Right cardiac atrium (tissue), 5 donors: ENCODE measurements around the gene DNPEP. TPM values are rescaled to one million over a fixed set of nuclear protein-coding genes. Genes with fewer than 3 reads are reported as not detected.

Experiments used
- ATAC-seq, 2 donors: fragments of 200-7000 bp; cut with Tn5 transposase; one replicate each; pipeline versions ENCODE4 v1.8.0 to v1.9.1; 2020; ENCODE audit warnings: moderate library complexity in 2 of 2, mild to moderate bottlenecking in 1 of 2
- DNase-seq, 3 donors: peaks; one replicate each; pipeline ENCODE4 v3.0.0-alpha.2; 2020
- H3K27ac ChIP-seq: one replicate; pipeline ENCODE4 v1.5.1; 2013; ENCODE audit warnings: mild to moderate bottlenecking, low read length, control low read depth, moderate library complexity
- H3K27me3 ChIP-seq: one replicate; pipeline ENCODE4 v1.6.1; 2013; ENCODE audit not compliant: control insufficient read depth, insufficient read depth
- H3K4me1 ChIP-seq: one replicate; pipeline ENCODE4 v1.6.1; 2013; ENCODE audit warnings: low read length; ENCODE audit not compliant: control insufficient read depth, insufficient read depth
- H3K4me3 ChIP-seq: one replicate; pipeline ENCODE4 v1.5.1; 2013; ENCODE audit warnings: low read length, control low read depth
- H3K9me3 ChIP-seq: one replicate; pipeline ENCODE4 v1.6.1; 2013; ENCODE audit warnings: low read length; ENCODE audit not compliant: control insufficient read depth
- whole genome bisulfite sequencing: extraction: QIAGEN DNeasy Blood & Tissue Kit; methylation state at CpG from one replicate; pipeline ENCODE4 v1.1.7; 2013; 5-methylcytosine and 5-hydroxymethylcytosine counted together
- intact Hi-C, 4 donors: fragments of 100-400 bp; cut with DNase I; formaldehyde crosslinking; loops; one replicate each; pipeline versions ENCODE4 v1.11.0 to v1.14.0; 2022 to 2023
- long read RNA-seq, 4 donors: library from polyadenylated mRNA; unstranded; transcript quantifications; one replicate each; pipeline ENCODE4 v2.0.0, GENCODE V29; 2020 to 2021
- polyA plus RNA-seq: library from polyadenylated mRNA; stranded (reverse); fragments of 200-250 nt; gene quantifications from one replicate; pipeline ENCODE4 v1.2.3, GENCODE V29; 2013
- total RNA-seq, 4 donors: library from RNA; stranded (reverse); fragmentation: NEBNext Ultra II Directional; extraction: Animal tissue kit (Norgen Biotek cat#: 25700); gene quantifications; one replicate each; pipeline ENCODE4 v1.2.1, GENCODE V29; 2021
- donor health status: healthy with polysubstance abuse.
- donor health status: DM: no; HTN: yes; CAD: no.
- donor health status: DM: no; HTN: no; CAD: no.
- donor health status: DM: no; HTN: yes; CAD: no; lungs with severe emphysema.
- donor health status: DM: yes; HTN: yes; CAD: no.

DNPEP gene
- total RNA-seq (10 to 100 TPM; 42.2 to 58.8 (median 56.2) TPM), polyA plus RNA-seq (50.0 TPM)
- long read RNA-seq, donor 1, transcript DNPEP-201 (15 exons, 2,425 nt) = major isoform, 115 of 185 reads
- long read RNA-seq, donor 1, transcript DNPEP-203 (15 exons, 1,657 nt) = minor isoform, 22 of 185 reads
- long read RNA-seq, donor 1, partial matches to known transcripts = 20 of 185 reads
- long read RNA-seq, donor 1, other reads (novel, unspliced or antisense) = 23 of 185 reads
- long read RNA-seq, donor 2, transcript DNPEP-217 (15 exons, 2,408 nt) = minor isoform, 6 of 96 reads
- long read RNA-seq, donor 2, transcript DNPEP-201 (15 exons, 2,425 nt) = major isoform, 70 of 96 reads
- long read RNA-seq, donor 2, transcript DNPEP-203 (15 exons, 1,657 nt) = minor isoform, 10 of 96 reads
- long read RNA-seq, donor 2, partial matches to known transcripts = 4 of 96 reads
- long read RNA-seq, donor 2, other reads (novel, unspliced or antisense) = 6 of 96 reads
- long read RNA-seq, donor 3, transcript DNPEP-201 (15 exons, 2,425 nt) = major isoform, 135 of 238 reads
- long read RNA-seq, donor 3, transcript DNPEP-203 (15 exons, 1,657 nt) = minor isoform, 17 of 238 reads
- long read RNA-seq, donor 3, transcript DNPEP-217 (15 exons, 2,408 nt) = minor isoform, 19 of 238 reads
- long read RNA-seq, donor 3, partial matches to known transcripts = 41 of 238 reads
- long read RNA-seq, donor 3, other reads (novel, unspliced or antisense) = 26 of 238 reads
- long read RNA-seq, donor 4, transcript DNPEP-203 (15 exons, 1,657 nt) = minor isoform, 10 of 98 reads
- long read RNA-seq, donor 4, transcript DNPEP-201 (15 exons, 2,425 nt) = major isoform, 58 of 98 reads
- long read RNA-seq, donor 4, transcript DNPEP-217 (15 exons, 2,408 nt) = minor isoform, 5 of 98 reads
- long read RNA-seq, donor 4, partial matches to known transcripts = 10 of 98 reads
- long read RNA-seq, donor 4, other reads (novel, unspliced or antisense) = 15 of 98 reads

- WGBS = under 1% methylated on average over 75 of the region's 76 CpGs
- ATAC-seq = peak; percentile 80
- intact Hi-C loops = no loop called here
These were observed at the start of gene DNPEP for GRCh38 chr2:219387306-219388120. Gene DNPEP, minus strand, starts transcription at chr2:219387912. Its CDS starts 118 bp downstream, at chr2:219387794.

DNA sequence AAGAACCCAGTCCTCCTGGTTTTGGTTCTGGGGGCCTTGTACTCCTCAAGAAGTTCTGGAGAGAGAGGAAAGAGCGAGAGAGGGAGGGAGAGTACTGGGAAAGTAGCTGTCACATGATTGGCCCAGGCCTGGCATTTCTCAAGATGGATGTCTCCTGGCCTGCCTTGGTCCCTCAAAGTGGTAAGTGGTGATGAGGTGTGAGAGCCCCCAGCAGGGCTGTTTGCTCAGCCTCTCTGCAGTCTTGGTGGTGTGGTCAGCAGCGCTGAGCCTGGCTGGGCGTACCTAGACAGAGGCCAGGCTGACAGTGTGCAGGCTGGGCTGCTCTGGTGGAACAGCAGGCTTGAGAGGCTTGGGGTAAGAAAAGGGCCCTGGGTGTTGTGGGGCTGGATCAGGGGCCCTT lies 49.4 kb upstream of the DNPEP start:
- ATAC-seq = no peak
- no peak for DNase-seq
- Histone ChIP-seq H3K27ac (peak overlapping the region; percentile 3), H3K4me1 (no peaks in the 10 kb centered on the region), H3K27me3 (no peaks in the 10 kb centered on the region), H3K9me3 (no peaks in the 10 kb centered on the region), H3K4me3 (no peak overlapping the region)
- WGBS = 62% methylated on average over 3 of the region's 3 CpGs
- intact Hi-C loops = no loop called here

More at GRCh38 chr2:219387306-219388120, at the start of gene DNPEP:
- Histone ChIP-seq H3K4me1 (peaks cover 2% of the 10 kb centered on the region), H3K4me3 (peak within 1 kb of the TSS; percentile 74), H3K9me3 (no peaks in the 10 kb centered on the region), H3K27me3 (no peaks in the 10 kb centered on the region), H3K27ac (peak within 1 kb of the TSS; percentile 89)
- peak; percentile 94 to 98 (median 97) for DNase-seq

DNA sequence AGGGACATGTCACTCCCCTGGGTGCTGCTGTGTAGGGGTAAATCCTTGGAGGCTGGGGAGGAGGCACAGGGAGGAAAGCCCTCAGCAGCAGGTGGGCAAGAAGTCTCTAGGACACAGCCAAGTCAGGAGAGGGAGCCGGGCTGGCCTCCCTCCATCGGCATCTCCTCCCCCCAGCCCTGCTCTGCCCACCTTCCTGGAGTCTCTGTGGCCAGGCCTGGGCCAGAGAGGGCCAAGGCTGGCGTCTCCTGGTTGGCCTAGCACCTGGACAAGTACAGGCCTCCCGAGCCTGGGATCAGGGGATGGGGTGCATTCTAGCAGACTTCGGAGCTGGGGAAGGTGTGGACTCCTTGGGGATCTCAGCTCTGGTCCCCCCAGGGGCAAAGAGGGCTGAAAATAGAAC lies 48.8 kb upstream of the DNPEP start:
- H3K27ac ChIP-seq = peak overlapping the region; percentile 71
- no peak for ATAC-seq

DNA sequence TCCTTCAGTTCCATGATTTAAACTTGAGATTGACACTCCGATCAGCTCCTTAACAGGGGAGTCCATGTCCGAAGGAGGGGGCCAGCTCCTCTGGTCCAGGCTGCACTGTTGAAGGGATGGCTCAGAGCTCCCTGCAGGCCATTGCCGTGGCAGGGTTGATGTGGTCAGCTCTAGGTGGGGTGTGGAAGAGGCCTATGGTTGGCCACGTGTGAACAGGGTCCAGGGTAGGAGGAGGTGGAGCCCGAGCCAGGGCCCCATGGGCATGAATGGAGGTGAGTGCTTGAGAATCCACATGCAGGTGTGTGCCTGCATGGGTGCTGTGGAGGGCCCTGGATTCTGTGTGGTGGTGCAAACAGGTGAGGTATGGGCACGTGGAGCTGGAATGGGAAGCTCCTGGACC lies 48.0 kb upstream of the DNPEP start:
- Histone ChIP-seq H3K4me3 (peak overlapping the region; percentile 38), H3K4me1 (no peaks in the 10 kb centered on the region), H3K9me3 (no peaks in the 10 kb centered on the region), H3K27ac (peak overlapping the region; percentile 71), H3K27me3 (no peaks in the 10 kb centered on the region)
- WGBS = 80% methylated on average over 6 of the region's 6 CpGs
- ATAC-seq (no peak), DNase-seq (no peak)
- intact Hi-C loops = no loop called here

More for the DNA sequence above, 48.8 kb upstream of the DNPEP start:
- Histone ChIP-seq H3K27me3 (no peaks in the 10 kb centered on the region), H3K4me1 (no peaks in the 10 kb centered on the region), H3K4me3 (no peak overlapping the region), H3K9me3 (no peaks in the 10 kb centered on the region)
- DNase-seq = no peak
- intact Hi-C loops = no loop called here
- 77% methylated on average over 5 of the region's 5 CpGs for WGBS

DNA sequence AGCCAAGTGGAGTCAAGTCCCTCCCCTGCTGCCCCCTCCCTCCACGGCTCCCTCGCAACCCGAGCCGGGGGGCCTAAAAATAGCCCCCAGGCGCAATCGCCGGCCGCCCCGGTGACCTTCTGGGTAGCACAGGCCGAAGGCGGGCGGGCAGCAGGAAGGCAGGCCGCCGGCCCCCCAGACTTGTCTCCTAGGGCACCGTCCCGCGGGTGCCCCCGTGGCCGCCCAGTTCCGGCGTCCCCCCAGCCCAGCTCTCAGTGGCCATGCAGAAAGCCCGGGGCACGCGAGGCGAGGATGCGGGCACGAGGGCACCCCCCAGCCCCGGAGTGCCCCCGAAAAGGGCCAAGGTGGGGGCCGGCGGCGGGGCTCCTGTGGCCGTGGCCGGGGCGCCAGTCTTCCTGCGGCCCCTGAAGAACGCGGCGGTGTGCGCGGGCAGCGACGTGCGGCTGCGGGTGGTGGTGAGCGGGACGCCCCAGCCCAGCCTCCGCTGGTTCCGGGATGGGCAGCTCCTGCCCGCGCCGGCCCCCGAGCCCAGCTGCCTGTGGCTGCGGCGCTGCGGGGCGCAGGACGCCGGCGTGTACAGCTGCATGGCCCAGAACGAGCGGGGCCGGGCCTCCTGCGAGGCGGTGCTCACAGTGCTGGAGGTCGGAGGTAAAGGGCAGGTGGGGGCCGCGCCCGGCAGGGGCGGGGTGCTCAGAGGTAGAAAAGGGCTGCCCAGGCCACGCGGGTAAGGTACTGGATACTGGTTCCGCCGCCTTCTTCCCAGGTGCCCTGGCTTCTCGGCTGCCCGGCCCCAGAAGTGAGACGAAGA lies 47.2 kb upstream of the DNPEP start, which contains the start of gene SPEG:
Gene SPEG, plus strand, starts transcription at position 126 of the 808 bp plus-strand sequence. Its CDS starts 135 bp downstream, at position 261.
- peak; percentile 20 to 25 for ATAC-seq
- Histone ChIP-seq H3K9me3 (no peaks in the 10 kb centered on the region), H3K4me3 (peak within 1 kb of the TSS; percentile 38), H3K27ac (peak within 1 kb of the TSS; percentile 71), H3K4me1 (no peaks in the 10 kb centered on the region), H3K27me3 (no peaks in the 10 kb centered on the region)
- DNase-seq = peak in 1 of 3 donors; percentile 79
- intact Hi-C loops = no loop called here
- 7% methylated on average over 77 of the region's 77 CpGs for WGBS

GRCh38 chr2:219434468-219434717 lies 46.7 kb upstream of the DNPEP start:
- H3K9me3 ChIP-seq = no peaks in the 10 kb centered on the region
- no peak overlapping the region for H3K4me3 ChIP-seq
- H3K27ac ChIP-seq = peak overlapping the region; percentile 71
- H3K27me3 ChIP-seq = no peaks in the 10 kb centered on the region
- H3K4me1 ChIP-seq = no peaks in the 10 kb centered on the region
- ATAC-seq (no peak), DNase-seq (no peak)
- 19% methylated on average over 9 of the region's 9 CpGs for WGBS
- intact Hi-C loops = no loop called here

DNA sequence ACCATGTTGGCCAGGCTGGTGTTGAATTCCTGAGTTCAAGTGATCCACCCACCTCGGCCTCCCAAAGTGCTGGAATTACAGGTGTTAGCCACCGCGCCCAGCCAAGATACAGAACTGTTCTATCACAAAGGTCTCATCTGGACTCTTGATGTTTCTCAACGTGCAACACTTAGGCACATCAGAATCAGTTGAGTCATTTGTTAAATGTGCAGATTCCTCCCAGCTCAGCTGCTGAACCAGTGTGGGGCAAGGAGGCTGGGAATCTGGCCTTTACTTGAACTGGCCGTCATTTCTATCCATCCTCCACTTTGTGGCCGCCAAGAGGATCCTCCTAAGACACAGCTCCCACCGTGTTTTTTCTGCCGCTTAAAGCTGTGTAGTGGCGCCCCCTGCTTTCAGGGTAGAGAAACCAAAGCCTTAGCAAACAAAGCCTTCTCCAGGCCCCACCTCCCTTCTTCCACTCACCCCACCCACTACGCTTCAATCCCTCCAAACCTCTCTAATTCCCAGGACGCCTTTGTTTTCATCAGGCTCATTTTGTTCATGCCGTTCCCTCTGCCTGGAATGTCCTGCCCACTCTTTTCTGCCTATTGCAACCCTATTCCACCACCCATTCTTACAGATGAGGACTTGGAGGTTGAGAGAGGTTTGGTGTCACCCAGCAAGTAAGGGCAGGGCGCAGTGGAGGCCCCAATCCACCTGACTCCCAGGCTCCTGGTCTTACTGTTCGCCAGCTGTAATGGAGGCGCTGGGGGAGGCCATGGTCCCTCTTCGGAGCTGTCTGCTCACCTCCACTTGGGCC lies 46.2 kb upstream of the DNPEP start:
- H3K27ac ChIP-seq = peak overlapping the region; percentile 71
- peak in 1 of 2 donors; percentile 22 for ATAC-seq
- 66% methylated on average over 16 of the region's 16 CpGs for WGBS
- DNase-seq = no peak
- no peaks in the 10 kb centered on the region for H3K4me1 ChIP-seq
- no peaks in the 10 kb centered on the region for H3K27me3 ChIP-seq
- no peak overlapping the region for H3K4me3 ChIP-seq
- no peaks in the 10 kb centered on the region for H3K9me3 ChIP-seq
- intact Hi-C loops = no loop called here

- Histone ChIP-seq H3K9me3 (no peaks in the 10 kb centered on the region), H3K4me3 (no peak overlapping the region), H3K4me1 (no peaks in the 10 kb centered on the region), H3K27ac (peak overlapping the region; percentile 57), H3K27me3 (no peaks in the 10 kb centered on the region)
- ATAC-seq (peak; percentile 66 to 80), DNase-seq (peak; percentile 62 to 85 (median 81))
- intact Hi-C loops = no loop called here
- WGBS = 41% methylated on average over 9 of the region's 9 CpGs
These were observed 43.2 kb upstream of the DNPEP start for GRCh38 chr2:219430633-219431615.
